ENCODE data around the gene TCF7L1.
A peak's percentile ranks its signal among the peaks of the same experiment; 100 is the strongest.

Gene TCF7L1

DNA sequence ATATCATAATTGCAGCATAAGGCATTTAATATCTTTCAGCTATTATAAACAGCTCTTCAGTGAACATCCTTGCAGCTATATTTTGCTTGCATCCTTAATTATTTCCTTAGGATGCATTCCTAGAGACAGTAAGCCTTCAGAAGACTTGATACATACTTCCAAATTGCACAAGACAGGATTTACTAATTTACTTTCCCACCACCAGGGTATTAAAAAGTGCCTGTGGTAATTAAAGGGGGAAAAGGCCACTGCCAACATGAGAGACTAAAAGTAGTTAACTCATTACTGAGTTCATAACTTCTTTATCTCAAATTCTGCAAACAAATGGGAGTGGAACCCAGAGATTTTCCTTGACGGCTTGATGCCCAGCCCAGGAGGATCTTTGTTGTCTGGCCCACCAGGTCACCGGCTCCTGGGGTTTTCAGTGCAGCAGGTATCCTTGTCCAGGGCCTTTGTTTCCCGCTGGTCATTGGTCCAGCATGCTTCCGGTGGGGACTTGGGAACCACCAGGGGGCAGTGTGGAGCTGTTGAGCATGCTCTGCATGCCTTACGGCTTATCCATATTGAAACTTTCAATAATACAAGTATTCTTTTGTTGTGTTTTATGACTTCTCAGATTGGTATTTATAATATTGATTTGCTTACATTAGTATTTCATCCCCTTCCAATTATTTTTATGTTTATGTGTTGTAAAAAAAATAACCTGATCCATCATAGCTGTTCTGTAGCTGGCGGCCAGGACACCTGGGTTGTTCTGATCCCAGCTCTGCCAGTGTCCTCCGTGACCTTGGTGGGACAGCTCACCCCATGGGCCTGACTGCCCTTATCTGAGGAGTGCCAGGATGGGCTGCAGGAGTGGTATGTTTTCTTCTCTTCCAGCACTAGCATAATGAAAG lies 133.2 kb downstream of the TCF7L1 start:
- no peak for DNase-seq (ENCODE audit: extremely low read depth, low read depth)
- TF ChIP-seq, protein P1, sequence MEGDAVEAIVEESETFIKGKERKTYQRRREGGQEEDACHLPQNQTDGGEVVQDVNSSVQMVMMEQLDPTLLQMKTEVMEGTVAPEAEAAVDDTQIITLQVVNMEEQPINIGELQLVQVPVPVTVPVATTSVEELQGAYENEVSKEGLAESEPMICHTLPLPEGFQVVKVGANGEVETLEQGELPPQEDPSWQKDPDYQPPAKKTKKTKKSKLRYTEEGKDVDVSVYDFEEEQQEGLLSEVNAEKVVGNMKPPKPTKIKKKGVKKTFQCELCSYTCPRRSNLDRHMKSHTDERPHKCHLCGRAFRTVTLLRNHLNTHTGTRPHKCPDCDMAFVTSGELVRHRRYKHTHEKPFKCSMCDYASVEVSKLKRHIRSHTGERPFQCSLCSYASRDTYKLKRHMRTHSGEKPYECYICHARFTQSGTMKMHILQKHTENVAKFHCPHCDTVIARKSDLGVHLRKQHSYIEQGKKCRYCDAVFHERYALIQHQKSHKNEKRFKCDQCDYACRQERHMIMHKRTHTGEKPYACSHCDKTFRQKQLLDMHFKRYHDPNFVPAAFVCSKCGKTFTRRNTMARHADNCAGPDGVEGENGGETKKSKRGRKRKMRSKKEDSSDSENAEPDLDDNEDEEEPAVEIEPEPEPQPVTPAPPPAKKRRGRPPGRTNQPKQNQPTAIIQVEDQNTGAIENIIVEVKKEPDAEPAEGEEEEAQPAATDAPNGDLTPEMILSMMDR (IDR thresholded peaks at IDR 0.05; ENCODE audit: low read depth, low read length, missing control alignments), result peak; percentile 93
- H3K4me3 ChIP-seq (replicated peaks; ENCODE audit: low read depth, low read length), result no peak overlapping the region

DNA sequence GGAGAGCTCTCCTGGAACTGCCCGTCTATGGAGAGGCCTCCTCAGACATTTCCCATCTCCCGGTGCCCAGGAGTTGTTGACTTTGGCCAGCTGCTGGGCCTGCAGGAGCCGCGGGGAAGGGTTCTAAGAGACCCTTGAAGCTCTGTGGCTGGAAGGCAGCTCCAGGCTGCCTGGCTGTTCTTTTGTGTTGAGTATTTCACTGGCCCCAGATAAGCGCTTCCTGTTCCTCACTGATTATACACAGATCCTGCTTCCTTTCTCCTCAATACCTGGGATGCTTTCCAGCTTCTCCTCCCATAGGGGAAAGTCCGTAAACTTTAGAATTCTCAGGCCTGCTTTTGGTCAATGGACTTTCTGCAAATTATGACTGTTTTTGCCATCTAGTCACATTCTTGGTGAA lies 136.8 kb downstream of the TCF7L1 start:
- no peak for DNase-seq (ENCODE audit: extremely low read depth, low read depth)
- no peak overlapping the region for H3K4me3 ChIP-seq (replicated peaks; ENCODE audit: low read depth, low read length)
- TF ChIP-seq, protein P1 (IDR thresholded peaks at IDR 0.05; ENCODE audit: low read depth, low read length, missing control alignments), result no peak

DNA sequence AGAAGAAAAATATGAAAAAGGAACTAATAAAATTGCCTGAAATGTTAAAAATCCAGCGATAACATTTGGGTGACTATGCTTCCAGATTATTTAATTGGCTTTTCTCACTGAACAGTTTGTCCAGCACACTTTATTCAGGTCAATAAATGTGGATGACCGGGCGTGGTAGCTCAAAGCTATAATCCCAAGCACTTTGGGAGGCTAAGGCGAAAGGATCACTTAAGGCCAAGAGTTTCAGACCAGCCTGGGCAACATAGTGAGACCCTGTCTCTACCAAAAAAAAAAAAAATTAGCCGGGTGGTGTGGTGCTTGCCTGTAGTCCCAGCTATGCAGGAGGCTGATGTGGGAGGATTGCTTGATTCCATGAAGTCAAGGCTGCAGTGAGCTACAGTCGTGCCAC lies 139.2 kb downstream of the TCF7L1 start:
- no peak for DNase-seq (ENCODE audit: extremely low read depth, low read depth)
- TF ChIP-seq, protein P1 (IDR thresholded peaks at IDR 0.05; ENCODE audit: low read depth, low read length, missing control alignments), result no peak
- no peak overlapping the region for H3K4me3 ChIP-seq (replicated peaks; ENCODE audit: low read depth, low read length)

DNA sequence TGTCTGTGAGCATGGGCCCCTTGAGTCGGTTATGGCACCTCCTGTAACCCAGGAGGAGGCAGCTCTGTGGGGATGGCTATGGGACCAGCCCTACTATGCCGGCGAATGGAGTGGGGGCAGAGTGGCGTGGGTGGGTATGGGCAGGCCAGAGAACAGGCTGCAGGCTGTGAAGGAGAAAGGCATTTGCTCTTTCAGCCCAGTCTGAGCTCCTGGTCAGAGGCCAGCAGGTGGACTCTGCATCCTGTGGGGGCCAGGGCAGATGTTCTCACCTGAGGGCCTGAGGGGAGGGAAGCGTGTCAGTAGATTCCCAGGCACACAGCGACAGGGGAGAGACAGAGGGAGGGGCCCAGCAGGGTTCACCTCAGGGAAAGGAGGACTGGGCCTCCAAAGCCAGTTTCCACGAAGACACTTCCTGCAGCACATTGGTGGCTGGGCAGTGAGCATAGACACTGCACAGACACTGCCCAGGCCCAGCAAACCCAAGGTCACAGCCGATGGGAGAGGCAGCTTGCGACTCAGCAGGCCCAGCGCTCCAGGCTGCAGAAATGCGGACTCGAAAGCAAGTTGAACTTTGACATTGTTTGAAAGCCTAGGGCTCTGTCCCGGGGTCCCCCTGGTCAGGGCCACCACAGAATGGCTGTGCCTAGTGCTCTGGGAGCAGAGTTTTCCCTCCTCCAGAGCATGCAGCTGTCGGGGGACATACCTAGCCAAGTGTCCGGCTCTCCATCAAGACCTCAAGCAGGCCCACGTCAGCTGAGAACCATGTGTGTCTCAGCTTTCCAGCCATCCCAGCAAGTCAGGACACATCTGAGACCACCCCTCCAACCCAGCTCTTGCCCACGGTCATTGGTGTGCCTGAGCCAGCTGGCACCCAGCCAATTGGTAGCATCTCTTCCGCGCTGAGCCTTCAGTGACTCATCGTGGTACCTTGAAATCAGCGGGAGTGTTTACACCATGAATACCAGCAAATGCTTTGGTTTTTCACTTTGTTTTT lies 140.8 kb downstream of the TCF7L1 start:
- peak; percentile 67 for DNase-seq (ENCODE audit: extremely low read depth, low read depth)
- TF ChIP-seq, protein P1 (IDR thresholded peaks at IDR 0.05; ENCODE audit: low read depth, low read length, missing control alignments), result no peak
- H3K4me3 ChIP-seq (replicated peaks; ENCODE audit: low read depth, low read length), result no peak overlapping the region

DNA sequence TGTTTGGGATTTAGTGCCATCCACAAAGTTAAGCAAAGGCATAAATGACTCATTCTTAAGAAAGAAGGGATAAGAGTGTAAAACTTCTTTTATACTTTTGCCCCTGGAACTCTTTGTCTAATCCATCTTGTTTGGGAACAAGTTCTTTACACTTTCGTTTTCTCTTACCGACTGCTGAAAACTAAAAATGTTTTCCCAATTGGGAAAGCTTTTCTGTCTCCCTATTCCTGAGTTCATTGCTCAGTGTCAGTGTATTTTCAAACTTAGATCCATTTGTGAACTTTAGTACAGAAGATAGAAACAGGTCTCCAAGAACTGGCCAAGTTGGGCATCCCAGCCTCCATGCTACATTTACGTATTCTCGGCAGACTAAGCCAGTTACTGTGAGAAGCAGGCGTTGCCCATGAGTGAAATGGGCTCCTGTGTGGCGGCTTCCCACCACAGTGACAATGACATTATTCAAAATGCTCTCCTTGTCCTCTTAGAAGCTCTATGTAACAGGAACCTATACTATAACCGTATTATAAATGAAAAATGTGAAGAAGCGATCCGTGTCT lies 142.9 kb downstream of the TCF7L1 start:
- H3K4me3 ChIP-seq (replicated peaks; ENCODE audit: low read depth, low read length), result no peak overlapping the region
- TF ChIP-seq, protein P1 (IDR thresholded peaks at IDR 0.05; ENCODE audit: low read depth, low read length, missing control alignments), result no peak
- DNase-seq (ENCODE audit: extremely low read depth, low read depth), result no peak

DNA sequence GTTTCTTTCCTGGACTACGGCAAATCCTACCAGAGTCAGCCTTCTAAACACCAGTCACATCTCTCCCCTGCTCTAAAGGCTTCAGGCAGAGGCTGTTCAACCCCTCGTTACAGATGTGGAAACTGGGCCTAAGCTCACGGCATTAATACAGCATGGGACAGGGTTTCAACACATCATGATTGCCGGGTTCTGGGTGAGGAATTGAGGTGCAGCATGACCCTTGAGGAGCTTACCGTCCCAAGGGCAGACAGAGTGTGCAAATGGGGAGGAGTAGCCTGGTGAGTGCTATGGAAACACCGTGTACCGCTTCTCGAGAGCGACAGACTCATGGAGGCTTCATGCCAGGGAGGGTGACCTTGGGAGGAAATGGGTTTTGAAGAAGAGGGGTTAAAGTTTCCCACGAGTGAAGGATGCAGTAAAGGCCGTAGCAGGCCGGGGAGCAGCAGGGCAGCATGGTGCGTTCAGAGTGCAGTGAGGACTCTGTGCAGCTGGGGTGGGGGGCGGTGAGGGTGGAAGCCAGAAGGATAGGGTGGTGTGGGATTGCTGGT lies 143.5 kb downstream of the TCF7L1 start:
- TF ChIP-seq, protein P1 (IDR thresholded peaks at IDR 0.05; ENCODE audit: low read depth, low read length, missing control alignments), result no peak
- DNase-seq (ENCODE audit: extremely low read depth, low read depth), result no peak
- no peak overlapping the region for H3K4me3 ChIP-seq (replicated peaks; ENCODE audit: low read depth, low read length)
